Measurements from ENCODE around the gene SLC25A21.

DNA sequence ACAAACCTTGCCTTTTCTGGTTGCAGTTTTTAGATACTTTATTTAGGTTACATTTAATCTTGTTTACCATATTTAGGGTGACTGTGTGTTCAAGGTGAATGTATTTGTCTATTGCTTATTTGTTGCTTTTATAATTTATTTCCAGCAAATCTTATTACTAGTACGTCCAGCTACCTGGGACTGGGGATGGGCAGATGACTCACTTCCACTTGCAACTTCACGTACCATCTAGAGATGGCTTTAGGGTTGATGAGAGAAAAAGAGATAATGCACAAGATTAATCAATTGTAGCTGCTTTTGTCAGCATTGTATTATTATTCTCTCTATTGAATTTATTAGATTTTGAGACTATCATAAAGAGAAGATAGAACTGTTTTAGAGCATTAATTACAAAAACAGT lies 30.4 kb upstream of the SLC25A21 start:
- TF ChIP-seq POLR2A (IDR thresholded peaks at IDR 0.05) = no peak
- no peak for TF ChIP-seq CTCF (IDR thresholded peaks at IDR 0.05)
- TF ChIP-seq POLR2AphosphoS5 (IDR thresholded peaks at IDR 0.05) = no peak

Data from stomach (tissue), 4 donors.